A673 (cell line): ENCODE data around the gene BTF3. TPM values are rescaled to one million over a fixed set of nuclear protein-coding genes. Genes with fewer than 3 reads are reported as not detected.

Experiments used
- Bru-seq: library from RNA; stranded (reverse); fragments of 400-500 nt; gene quantifications from one replicate; lab custom pipeline; 2021; lab: Mats Ljungman, UMichigan
- BruChase-seq, 2 experiments: library from RNA; stranded (reverse); fragments of 400-500 nt; gene quantifications; one replicate each; lab custom pipeline; 2021; lab: Mats Ljungman, UMichigan
- BruUV-seq: library from RNA; stranded (reverse); fragments of 400-500 nt; replicated peaks from 2 replicates; lab custom pipeline; 2021; lab: Mats Ljungman, UMichigan
- CTCF ChIA-PET: fragments of 300-600 bp; sonication (Branson Sonifier 250); formaldehyde crosslinking; loops from one replicate; lab custom pipeline; 2022; ENCODE audit warnings: antibody characterized with exemption; lab: Charles Lee
- POLR2A ChIA-PET: fragments of 300-600 bp; sonication (Branson Sonifier 250); formaldehyde crosslinking; loops from one replicate; lab custom pipeline; 2022; ENCODE audit warnings: antibody characterized with exemption; ENCODE audit not compliant: low non-redundant PET; lab: Charles Lee
- DNase-seq: peaks from one replicate; pipeline ENCODE4 v3.0.0-alpha.2; 2015; ENCODE audit warnings: low spot score
- H3K27ac ChIP-seq: fragments of 200-600 bp; sonication (generic); 2 replicates; pipeline ENCODE4 v1.5.1; 2016; ENCODE audit warnings: mixed run types, low read depth, mild to moderate bottlenecking, mixed read lengths, antibody characterized with exemption, low read length; ENCODE audit not compliant: poor library complexity, severe bottlenecking
- H3K27me3 ChIP-seq: fragments of 200-600 bp; sonication (generic); replicated peaks from 2 replicates; pipeline ENCODE4 v1.6.1; 2017; ENCODE audit warnings: mixed run types, low read depth, mild to moderate bottlenecking, mixed read lengths, antibody characterized with exemption, low read length; ENCODE audit not compliant: insufficient read depth, poor library complexity
- H3K36me3 ChIP-seq: fragments of 200-600 bp; sonication (generic); 2 replicates; pipeline ENCODE4 v1.6.1; 2016; ENCODE audit warnings: mixed run types, mild to moderate bottlenecking, mixed read lengths, antibody characterized with exemption, low read length; ENCODE audit not compliant: insufficient read depth, poor library complexity, severe bottlenecking
- H3K4me1 ChIP-seq: fragments of 200-600 bp; sonication (generic); 2 replicates; pipeline ENCODE4 v1.6.1; 2017; ENCODE audit warnings: mixed run types, mild to moderate bottlenecking, mixed read lengths, antibody characterized with exemption, low read length; ENCODE audit not compliant: insufficient read depth, poor library complexity, severe bottlenecking
- H3K4me3 ChIP-seq: fragments of 200-600 bp; sonication (generic); 2 replicates; pipeline ENCODE4 v1.5.1; 2016; ENCODE audit warnings: low read depth, mixed run types, mild to moderate bottlenecking, mixed read lengths, low read length; ENCODE audit not compliant: poor library complexity, severe bottlenecking
- H3K9me3 ChIP-seq: fragments of 200-600 bp; sonication (generic); 2 replicates; pipeline ENCODE4 v1.6.1; 2016; ENCODE audit warnings: mixed run types, low read depth, mild to moderate bottlenecking, mixed read lengths, antibody characterized with exemption, low read length; ENCODE audit not compliant: poor library complexity, severe bottlenecking
- EZH2 ChIP-seq: fragments of 200-600 bp; sonication (generic); IDR thresholded peaks from 2 replicates; pipeline ENCODE4 v1.6.1; 2017; ENCODE audit warnings: borderline replicate concordance, low read depth, mild to moderate bottlenecking, mixed read lengths, antibody characterized with exemption, low read length; ENCODE audit not compliant: poor library complexity, severe bottlenecking
- intact Hi-C: fragments of 100-400 bp; cut with micrococcal nuclease; formaldehyde crosslinking; loops from one replicate; pipeline ENCODE4 v1.10.0; 2022; ENCODE audit not compliant: unreplicated experiment
- long read RNA-seq: library from polyadenylated mRNA; stranded (forward); transcript quantifications from one replicate; pipeline ENCODE4 v2.0.0, GENCODE V29; 2022
- total RNA-seq: library from RNA; stranded (reverse); gene quantifications from 2 replicates; pipeline ENCODE4 v1.2.3, GENCODE V29; 2021
- TF ChIP-seq, protein P1 (sequence below): fragments of 300-800, 200-600 bp; sonication (generic); conservative IDR thresholded peaks from 2 replicates; pipeline ENCODE4 v1.5.1; 2017; ENCODE audit warnings: low read depth, mild to moderate bottlenecking, antibody characterized with exemption, low read length, moderate library complexity, mixed read lengths

Gene BTF3
- total RNA-seq = 724 and 729 TPM in 2 replicates
- Bru-seq, nascent RNA = percentile 99 among the genes with signal in this experiment
- BruChase-seq, experiment 1, labeled RNA remaining after a 2-hour chase = percentile 97 among the genes with signal in this experiment
- percentile 98 among the genes with signal in this experiment for BruChase-seq, experiment 2, labeled RNA remaining after a 6-hour chase
- long read RNA-seq, transcript BTF3-202 (6 exons, 1,237 nt) = minor isoform, 53 of 695 reads
- long read RNA-seq, transcript BTF3-201 (6 exons, 897 nt) = major isoform, 614 of 695 reads
- long read RNA-seq, partial matches to known transcripts = 5 of 695 reads
- long read RNA-seq, other reads (novel, unspliced or antisense) = 23 of 695 reads

DNA sequence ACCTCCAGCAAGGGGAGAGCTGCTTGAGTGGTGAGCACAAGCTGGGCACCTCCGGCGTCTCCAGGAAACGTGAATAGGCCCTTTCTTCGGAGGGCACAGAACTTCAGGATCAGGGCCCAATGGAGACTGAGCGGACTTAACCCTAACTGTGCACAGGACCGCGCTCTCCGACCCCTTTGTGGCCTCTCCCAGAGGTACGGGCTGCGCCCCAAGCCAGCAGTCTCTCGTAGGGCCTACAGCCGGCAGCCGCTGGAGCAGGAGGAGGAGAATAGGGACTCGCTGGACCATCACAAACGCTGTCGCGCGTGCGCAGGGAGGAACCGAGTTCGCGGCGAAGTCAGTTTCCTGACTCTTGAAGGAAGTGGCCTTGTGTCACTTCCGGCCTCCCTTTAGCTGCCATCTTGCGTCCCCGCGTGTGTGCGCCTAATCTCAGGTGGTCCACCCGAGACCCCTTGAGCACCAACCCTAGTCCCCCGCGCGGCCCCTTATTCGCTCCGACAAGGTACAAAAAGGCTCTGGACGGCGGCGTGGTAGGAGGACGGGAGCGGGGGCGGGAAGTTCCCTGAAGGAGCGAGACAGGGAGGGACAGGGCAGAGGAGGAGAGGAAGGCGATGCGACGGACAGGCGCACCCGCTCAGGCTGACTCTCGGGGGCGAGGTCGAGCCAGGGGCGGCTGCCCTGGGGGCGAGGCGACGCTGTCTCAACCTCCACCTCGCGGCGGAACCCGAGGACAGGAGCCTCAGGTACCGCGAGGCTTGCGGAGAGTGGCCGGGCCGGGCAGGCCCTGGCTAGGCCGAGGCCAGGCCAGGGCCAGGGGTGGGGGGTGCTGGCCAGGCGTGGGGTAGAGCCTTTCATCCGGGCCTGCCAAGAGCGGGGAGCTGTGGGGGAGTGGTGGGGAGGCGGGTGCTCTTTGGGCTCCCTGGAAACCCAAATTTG lies at the start of gene BTF3:
BTF3 (plus strand) TSS at position 386 of the 936 bp plus-strand sequence; CDS start at position 612, 226 bp downstream.
- Histone ChIP-seq H3K27ac (peak within 1 kb of the TSS; percentile 96), H3K36me3 (peaks cover 38% of the 10 kb centered on the region), H3K9me3 (no peaks in the 10 kb centered on the region), H3K4me1 (peaks cover 36% of the 10 kb centered on the region), H3K4me3 (peak within 1 kb of the TSS; percentile 89), H3K27me3 (no peaks in the 10 kb centered on the region)
- ChIA-PET CTCF (interaction anchor here (1.6 kb wide), 1 partner anchor 47 kb away, joined by 3 read pairs; no protein-coding TSS in a partner anchor), POLR2A (interaction anchor here (0.6 kb wide), 1 partner anchor 158 kb away, joined by 4 read pairs; no protein-coding TSS in a partner anchor)
- intact Hi-C loops = no loop called here
- BruUV-seq = no TSS peak
- DNase-seq = peak; percentile 98
- TF ChIP-seq, protein P1, sequence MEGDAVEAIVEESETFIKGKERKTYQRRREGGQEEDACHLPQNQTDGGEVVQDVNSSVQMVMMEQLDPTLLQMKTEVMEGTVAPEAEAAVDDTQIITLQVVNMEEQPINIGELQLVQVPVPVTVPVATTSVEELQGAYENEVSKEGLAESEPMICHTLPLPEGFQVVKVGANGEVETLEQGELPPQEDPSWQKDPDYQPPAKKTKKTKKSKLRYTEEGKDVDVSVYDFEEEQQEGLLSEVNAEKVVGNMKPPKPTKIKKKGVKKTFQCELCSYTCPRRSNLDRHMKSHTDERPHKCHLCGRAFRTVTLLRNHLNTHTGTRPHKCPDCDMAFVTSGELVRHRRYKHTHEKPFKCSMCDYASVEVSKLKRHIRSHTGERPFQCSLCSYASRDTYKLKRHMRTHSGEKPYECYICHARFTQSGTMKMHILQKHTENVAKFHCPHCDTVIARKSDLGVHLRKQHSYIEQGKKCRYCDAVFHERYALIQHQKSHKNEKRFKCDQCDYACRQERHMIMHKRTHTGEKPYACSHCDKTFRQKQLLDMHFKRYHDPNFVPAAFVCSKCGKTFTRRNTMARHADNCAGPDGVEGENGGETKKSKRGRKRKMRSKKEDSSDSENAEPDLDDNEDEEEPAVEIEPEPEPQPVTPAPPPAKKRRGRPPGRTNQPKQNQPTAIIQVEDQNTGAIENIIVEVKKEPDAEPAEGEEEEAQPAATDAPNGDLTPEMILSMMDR = no peak
- TF ChIP-seq EZH2 = no peak

DNA sequence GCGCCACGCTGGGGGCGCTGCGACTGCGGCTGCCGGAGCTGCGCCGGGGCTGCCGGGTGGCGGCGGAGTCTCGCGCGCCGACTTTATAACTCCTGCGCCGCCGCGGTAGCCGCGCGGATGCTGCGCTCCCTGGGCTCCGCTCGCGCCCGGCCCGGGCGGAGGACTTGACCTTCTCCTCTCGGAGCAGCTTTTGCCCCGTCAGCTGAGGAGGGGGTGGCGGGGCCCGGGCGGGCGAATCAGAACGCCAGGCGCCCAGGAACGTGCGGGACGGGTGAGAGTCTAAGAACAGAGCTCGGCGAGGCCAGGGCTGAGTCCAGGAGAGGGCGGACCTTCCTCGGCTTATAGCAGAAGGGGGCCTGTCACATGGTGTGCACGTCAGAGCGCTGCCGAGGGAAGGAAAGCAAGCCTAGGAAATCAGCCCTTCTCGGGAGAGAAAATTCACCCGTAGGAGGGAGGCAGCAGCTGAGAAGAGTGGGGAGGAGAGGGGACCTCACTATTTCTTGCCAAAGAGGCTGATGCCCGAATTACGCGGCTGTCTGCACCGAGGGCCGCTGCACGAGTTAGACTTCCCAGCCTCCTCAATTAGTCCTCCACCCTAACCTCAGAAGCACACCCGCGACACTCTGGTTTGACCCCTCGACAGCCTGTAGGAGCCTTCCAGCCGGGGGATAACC lies 49.6 kb upstream of the BTF3 start, which contains the start of gene FOXD1:
FOXD1 (minus strand) TSS at position 315 of the 674 bp plus-strand sequence. CDS start 415 bp downstream, outside the sequence.
- peak; percentile 83 for DNase-seq
- Histone ChIP-seq H3K27ac (no peak within 1 kb of the TSS), H3K36me3 (no peaks in the 10 kb centered on the region), H3K4me3 (peak within 1 kb of the TSS; percentile 57), H3K27me3 (peaks cover 81% of the 10 kb centered on the region), H3K9me3 (no peaks in the 10 kb centered on the region), H3K4me1 (peaks cover 15% of the 10 kb centered on the region)
- TF ChIP-seq, protein P1 = no peak
- TF ChIP-seq EZH2 = no peak
- ChIA-PET CTCF (interaction anchor here (1.4 kb wide), 1 partner anchor 232 kb away, joined by 3 read pairs; no protein-coding TSS in a partner anchor), POLR2A (no interaction called here)
- intact Hi-C loops = no loop called here
- no TSS peak for BruUV-seq
